ENCODE data around the gene SFXN2. TPM values are rescaled to one million over a fixed set of nuclear protein-coding genes. Genes with fewer than 3 reads are reported as not detected.
"Not testable (repeated sequence)": the region's sequence is repeated elsewhere in the genome, so short reads cannot be mapped to it uniquely, and the experiment has no call there.

SFXN2 gene
- total and polyA plus RNA-seq, 12 donors: 0.91 to 12.2 (median 5.7) TPM

DNA sequence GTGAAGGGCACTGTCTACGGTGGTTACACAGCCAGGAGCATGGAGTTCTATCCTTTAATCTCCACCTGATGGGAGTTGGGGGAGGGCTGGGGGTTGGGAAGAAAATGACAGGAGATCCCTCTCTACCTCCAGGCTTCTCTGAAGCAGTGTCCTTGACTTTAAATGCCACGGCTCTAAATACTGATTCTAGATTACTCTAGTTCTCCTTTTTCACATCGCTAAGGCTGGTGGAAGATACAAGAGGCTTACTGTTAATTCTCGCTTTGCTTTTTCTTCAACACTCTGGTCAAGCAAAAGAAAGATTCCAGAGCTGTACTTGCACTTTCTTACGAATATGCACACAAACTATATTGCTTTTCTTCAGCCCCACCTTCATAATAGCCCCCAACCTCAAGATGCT, 30.7 kb upstream of the SFXN2 start:
- Histone ChIP-seq H3K27me3 (no peaks in the 10 kb centered on the region), H3K36me3 (replicated peaks in 1 of 2) (peaks cover 0 to 7% of the 10 kb centered on the region in 2 donors), H3K4me3 (no peak overlapping the region), H3K4me1 (replicated peaks in 1 of 2) (peaks cover 0 to 7% of the 10 kb centered on the region in 2 donors), H3K27ac (no peak overlapping the region), H3K9me3 (replicated peaks in 1 of 3) (no peaks in the 10 kb centered on the region)
- intact Hi-C loops (cut with DNase I): no loop called here
- WGBS, 4 donors: 64 to 75% (median 66%) methylated on average over 5 of the region's 5 CpGs
- no peak for DNase-seq
- TF ChIP-seq, protein P1, sequence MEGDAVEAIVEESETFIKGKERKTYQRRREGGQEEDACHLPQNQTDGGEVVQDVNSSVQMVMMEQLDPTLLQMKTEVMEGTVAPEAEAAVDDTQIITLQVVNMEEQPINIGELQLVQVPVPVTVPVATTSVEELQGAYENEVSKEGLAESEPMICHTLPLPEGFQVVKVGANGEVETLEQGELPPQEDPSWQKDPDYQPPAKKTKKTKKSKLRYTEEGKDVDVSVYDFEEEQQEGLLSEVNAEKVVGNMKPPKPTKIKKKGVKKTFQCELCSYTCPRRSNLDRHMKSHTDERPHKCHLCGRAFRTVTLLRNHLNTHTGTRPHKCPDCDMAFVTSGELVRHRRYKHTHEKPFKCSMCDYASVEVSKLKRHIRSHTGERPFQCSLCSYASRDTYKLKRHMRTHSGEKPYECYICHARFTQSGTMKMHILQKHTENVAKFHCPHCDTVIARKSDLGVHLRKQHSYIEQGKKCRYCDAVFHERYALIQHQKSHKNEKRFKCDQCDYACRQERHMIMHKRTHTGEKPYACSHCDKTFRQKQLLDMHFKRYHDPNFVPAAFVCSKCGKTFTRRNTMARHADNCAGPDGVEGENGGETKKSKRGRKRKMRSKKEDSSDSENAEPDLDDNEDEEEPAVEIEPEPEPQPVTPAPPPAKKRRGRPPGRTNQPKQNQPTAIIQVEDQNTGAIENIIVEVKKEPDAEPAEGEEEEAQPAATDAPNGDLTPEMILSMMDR (IDR thresholded peaks at IDR 0.05): no peak
- TF ChIP-seq POLR2A (IDR thresholded peaks at IDR 0.05): no peak

DNA sequence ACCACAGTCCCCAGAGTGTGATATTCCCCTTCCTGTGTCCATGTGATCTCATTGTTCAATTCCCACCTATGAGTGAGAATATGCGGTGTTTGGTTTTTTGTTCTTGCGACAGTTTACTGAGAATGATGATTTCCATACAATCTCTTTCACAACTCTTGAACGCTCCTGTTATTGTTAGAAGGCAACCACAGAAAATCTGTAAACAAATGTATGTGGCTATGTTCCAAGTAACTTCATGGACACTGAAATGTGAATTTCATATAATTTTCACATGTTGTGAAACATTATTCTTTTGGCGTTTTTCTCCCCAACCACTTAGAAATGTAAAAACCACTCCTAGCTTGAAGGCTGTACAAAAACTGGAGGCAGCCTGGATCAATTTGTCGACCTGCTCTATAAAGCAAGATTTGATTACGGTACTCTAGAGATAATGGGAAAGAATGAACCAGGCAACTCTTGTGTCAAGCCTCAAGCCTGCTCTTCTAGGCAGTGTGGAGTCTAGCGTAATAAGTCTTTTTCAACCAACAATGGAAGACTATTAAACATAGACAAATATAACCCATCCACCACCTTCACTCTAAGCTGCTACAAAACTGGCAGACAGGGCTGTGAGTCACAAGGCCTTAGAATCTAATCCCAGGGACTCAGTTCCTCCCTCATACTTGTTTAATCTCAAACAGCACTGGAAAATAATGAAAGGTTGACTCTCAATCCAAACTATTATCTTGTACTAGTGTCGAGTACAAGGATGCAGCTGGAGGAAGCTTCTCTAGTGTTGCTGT, 23.0 kb upstream of the SFXN2 start:
- Histone ChIP-seq H3K4me1 (replicated peaks in 1 of 2) (no peaks in the 10 kb centered on the region), H3K36me3 (replicated peaks in 1 of 2) (no peaks in the 10 kb centered on the region), H3K27me3 (no peaks in the 10 kb centered on the region), H3K27ac (no peak overlapping the region), H3K4me3 (no peak overlapping the region), H3K9me3 (replicated peaks in 1 of 3) (no peaks in the 10 kb centered on the region)
- 83 to 89% (median 86%) methylated on average over 7 to 8 of the region's 8 CpGs for WGBS, 4 donors
- intact Hi-C loops (cut with DNase I): no loop called here
- TF ChIP-seq, protein P1 (IDR thresholded peaks at IDR 0.05): no peak
- TF ChIP-seq POLR2A (IDR thresholded peaks at IDR 0.05): no peak
- DNase-seq: no peak

DNA sequence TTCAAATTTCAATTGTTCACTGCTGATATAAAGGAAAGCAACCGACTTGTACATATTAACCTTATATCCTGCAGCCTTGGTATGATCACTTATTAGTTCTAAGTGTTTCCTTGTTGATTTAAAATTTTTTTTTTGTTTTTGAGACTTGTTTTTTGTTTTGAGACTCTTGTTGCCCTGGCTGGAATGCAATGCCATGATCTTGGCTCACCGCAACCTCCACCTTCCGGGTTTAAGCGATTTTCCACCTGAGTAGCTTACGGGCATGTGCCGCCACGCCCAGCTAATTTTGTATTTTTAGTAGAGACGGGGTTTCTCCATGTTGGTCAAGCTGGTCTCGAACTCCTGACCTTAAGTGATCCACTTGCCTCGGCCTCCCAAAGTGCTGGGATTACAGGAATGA, 19.0 kb upstream of the SFXN2 start:
- H3K27ac ChIP-seq; H3K36me3 ChIP-seq (replicated peaks in 1 of 2); H3K9me3 ChIP-seq (replicated peaks in 1 of 3); H3K4me3 ChIP-seq; intact Hi-C loops (cut with DNase I); H3K27me3 ChIP-seq; H3K4me1 ChIP-seq (replicated peaks in 1 of 2); DNase-seq: not testable (repeated sequence)
- WGBS, 4 donors: 86 to 98% (median 96%) methylated on average over 10 of the region's 10 CpGs

DNA sequence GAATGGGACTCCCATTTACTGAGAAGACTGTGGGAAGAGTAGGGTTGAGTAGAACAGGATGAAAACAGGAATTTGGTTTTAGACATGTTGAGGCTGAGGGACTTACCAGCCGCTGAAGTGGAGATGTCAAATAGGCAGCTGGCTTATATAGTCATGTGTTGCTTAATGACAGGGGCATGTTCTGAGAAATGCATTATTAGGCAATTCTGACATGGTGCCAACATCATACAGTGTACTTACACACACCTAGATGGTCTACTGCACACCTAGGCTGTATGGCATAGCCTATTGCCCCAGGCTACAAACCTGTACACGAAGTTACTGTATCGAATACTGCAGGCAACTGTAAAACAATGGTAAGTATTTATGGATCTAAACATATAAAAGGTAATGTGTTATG, 17.7 kb upstream of the SFXN2 start:
- Histone ChIP-seq H3K27ac (no peak overlapping the region), H3K4me1 (replicated peaks in 1 of 2) (no peaks in the 10 kb centered on the region), H3K27me3 (no peaks in the 10 kb centered on the region), H3K36me3 (replicated peaks in 1 of 2) (peaks cover 0 to 8% of the 10 kb centered on the region in 2 donors), H3K9me3 (replicated peaks in 1 of 3) (no peaks in the 10 kb centered on the region), H3K4me3 (no peak overlapping the region)
- 95 to 100% (median 97%) methylated on average over 3 of the region's 3 CpGs for WGBS, 4 donors
- DNase-seq: no peak
- intact Hi-C loops (cut with DNase I): no loop called here
- no peak for TF ChIP-seq POLR2A (IDR thresholded peaks at IDR 0.05)
- TF ChIP-seq, protein P1 (IDR thresholded peaks at IDR 0.05): no peak

DNA sequence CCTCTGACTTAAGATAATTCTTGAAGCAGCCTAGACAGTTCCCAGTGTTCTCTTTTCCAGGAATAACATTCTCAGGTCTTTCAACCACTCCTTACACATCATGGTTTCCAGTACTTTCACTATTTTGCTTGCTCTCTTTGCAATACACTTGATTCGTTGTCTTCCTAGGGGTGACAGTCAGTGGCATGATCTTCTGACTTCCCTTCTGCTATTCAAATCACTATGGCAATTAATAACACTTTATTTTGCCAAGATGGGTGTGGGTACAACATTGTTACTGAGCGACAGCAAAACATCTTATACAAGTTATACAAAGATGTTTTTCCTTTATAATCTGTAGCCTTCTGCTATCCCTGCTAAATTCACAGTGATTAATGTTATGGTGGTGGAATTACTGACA, 15.5 kb upstream of the SFXN2 start:
- Histone ChIP-seq H3K9me3 (replicated peaks in 1 of 3) (no peaks in the 10 kb centered on the region), H3K36me3 (replicated peaks in 1 of 2) (peaks cover 0 to 8% of the 10 kb centered on the region in 2 donors), H3K27me3 (no peaks in the 10 kb centered on the region), H3K4me1 (replicated peaks in 1 of 2) (no peaks in the 10 kb centered on the region), H3K4me3 (no peak overlapping the region), H3K27ac (no peak overlapping the region)
- no peak for DNase-seq
- TF ChIP-seq, protein P1 (IDR thresholded peaks at IDR 0.05): no peak
- TF ChIP-seq POLR2A (IDR thresholded peaks at IDR 0.05): no peak
- 85 to 91% (median 89%) methylated on average over 2 of the region's 2 CpGs for WGBS, 4 donors
- intact Hi-C loops (cut with DNase I): no loop called here

All from adrenal gland (tissue), 12 donors.